GM04503 (cell line): ENCODE data around the gene GAGE12J.
A peak's percentile ranks its signal among the peaks of the same experiment; 100 is the strongest.
"Not testable (repeated sequence)": the region's sequence is repeated elsewhere in the genome, so short reads cannot be mapped to it uniquely, and the experiment has no call there.

Experiments used
- DNase-seq: peaks from one replicate; pipeline ENCODE4 v3.0.0-alpha.2; 2012; ENCODE audit warnings: low read depth

Gene GAGE12J

GRCh38 chrX:49321737-49322136 is at the start of gene GAGE12J:
GAGE12J (plus strand) TSS chrX:49322037; CDS start chrX:49323194, 1,157 bp downstream.
- not testable (repeated sequence) for DNase-seq

GRCh38 chrX:49272421-49272820 is 49.4 kb upstream of the GAGE12J start:
- no peak for DNase-seq

- DNase-seq: no peak
Measured at GRCh38 chrX:49273181-49273727, 48.6 kb upstream of the GAGE12J start.

- DNase-seq: no peak
Measured at GRCh38 chrX:49276207-49276606, 45.6 kb upstream of the GAGE12J start.

- DNase-seq: no peak
Measured at GRCh38 chrX:49276671-49277534, 44.9 kb upstream of the GAGE12J start.

- DNase-seq: no peak
Measured at GRCh38 chrX:49277535-49277830, 44.4 kb upstream of the GAGE12J start.

- DNase-seq: no peak
Measured at GRCh38 chrX:49278081-49278480, 43.8 kb upstream of the GAGE12J start.

GRCh38 chrX:49282647-49283011 is 39.2 kb upstream of the GAGE12J start:
- DNase-seq: no peak

GRCh38 chrX:49284212-49284611 is 37.6 kb upstream of the GAGE12J start:
- no peak for DNase-seq

GRCh38 chrX:49286136-49286535 is 35.7 kb upstream of the GAGE12J start:
- no peak for DNase-seq

- DNase-seq: no peak
Measured at GRCh38 chrX:49286581-49286980, 35.3 kb upstream of the GAGE12J start.

- DNase-seq: no peak
Measured at GRCh38 chrX:49287665-49288064, 34.2 kb upstream of the GAGE12J start.

- no peak for DNase-seq
Measured at GRCh38 chrX:49290215-49290614, 31.6 kb upstream of the GAGE12J start.

- no peak for DNase-seq
Measured at GRCh38 chrX:49291615-49292337, 30.1 kb upstream of the GAGE12J start.

GRCh38 chrX:49292400-49293362 is 29.2 kb upstream of the GAGE12J start:
- DNase-seq: no peak

GRCh38 chrX:49299293-49299692 is 22.5 kb upstream of the GAGE12J start:
- not testable (repeated sequence) for DNase-seq

- no peak for DNase-seq
Measured at GRCh38 chrX:49300703-49301102, 21.1 kb upstream of the GAGE12J start.

- no peak for DNase-seq
Measured at GRCh38 chrX:49303346-49303745, 18.5 kb upstream of the GAGE12J start, which contains the start of gene GAGE10. GAGE10 (plus strand) TSS chrX:49303646; CDS start chrX:49304860, 1,214 bp downstream.

- not testable (repeated sequence) for DNase-seq
Measured at GRCh38 chrX:49307775-49308174, 14.1 kb upstream of the GAGE12J start.

GRCh38 chrX:49308604-49309269 is 13.1 kb upstream of the GAGE12J start:
- peak; percentile 3 for DNase-seq

GRCh38 chrX:49309401-49309981 is 12.3 kb upstream of the GAGE12J start:
- no peak for DNase-seq
